HG02852 (cell line): ENCODE data around the gene HNRNPU.

Experiments
- ATAC-seq: cut with Tn5 transposase; IDR thresholded peaks from one replicate; pipeline ENCODE4 v1.9.1; 2021; ENCODE audit warnings: mild to moderate bottlenecking, moderate library complexity; ENCODE audit not compliant: unreplicated experiment

The HNRNPU gene

DNA sequence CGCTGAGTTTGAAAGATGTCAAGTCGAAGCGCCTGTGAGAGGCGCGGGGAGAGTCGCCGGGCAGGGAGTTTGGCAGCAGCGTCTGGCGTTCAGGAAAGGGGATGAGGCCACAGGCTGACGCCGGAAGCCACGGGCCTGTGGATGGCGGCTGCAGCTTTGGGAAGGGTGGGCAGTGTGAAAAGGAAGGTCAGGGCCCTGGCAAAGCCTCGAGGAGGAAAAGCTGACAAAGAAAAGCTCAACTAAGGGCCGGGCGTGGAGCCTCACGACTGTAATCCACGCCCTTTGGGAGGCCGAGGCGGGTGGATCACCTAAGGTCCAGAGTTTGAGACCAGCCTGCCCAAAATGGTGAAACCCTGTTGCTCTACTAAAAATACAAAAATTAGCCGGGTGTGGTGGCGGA lies 54.1 kb downstream of the HNRNPU start:
- ATAC-seq: no peak

DNA sequence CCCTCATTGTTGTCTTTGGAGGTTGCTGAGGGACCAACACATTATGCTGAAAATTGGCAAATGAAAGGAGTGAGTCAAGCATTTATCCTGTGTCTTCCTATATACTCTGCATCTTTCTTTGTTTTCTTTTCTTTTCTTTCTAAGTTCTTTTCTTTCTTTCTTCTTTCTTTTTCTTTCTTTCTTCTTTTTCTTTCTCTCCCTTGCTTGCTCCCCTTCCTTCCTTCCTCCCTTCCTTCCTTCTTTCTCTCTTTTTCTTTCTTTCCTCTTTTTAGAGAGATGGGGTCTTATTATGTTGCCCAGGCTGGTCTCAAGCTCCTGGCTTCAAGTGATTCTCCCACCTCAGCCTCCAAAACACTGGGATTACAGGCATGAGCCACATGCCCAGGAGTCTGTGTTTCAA lies 57.2 kb downstream of the HNRNPU start:
- ATAC-seq: no peak

DNA sequence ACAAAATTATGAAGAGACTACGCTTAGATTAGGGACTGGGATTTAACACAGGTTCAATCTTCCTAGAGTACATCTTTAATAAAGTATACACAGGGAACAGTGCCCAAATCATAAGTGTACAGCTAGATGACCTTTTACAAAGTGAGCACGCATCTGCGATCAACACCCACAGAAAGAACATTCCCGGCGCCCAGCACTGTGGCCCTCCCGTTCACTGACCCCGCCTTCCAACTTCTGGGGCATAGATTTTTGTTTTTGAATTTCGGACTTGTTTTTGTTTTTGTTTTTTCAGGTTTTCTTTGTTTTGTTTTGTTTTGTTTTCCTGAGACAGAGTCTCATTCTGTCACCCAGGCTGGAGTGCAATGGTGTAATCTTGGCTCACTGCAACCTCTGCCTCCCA lies 59.5 kb downstream of the HNRNPU start:
- no peak for ATAC-seq

DNA sequence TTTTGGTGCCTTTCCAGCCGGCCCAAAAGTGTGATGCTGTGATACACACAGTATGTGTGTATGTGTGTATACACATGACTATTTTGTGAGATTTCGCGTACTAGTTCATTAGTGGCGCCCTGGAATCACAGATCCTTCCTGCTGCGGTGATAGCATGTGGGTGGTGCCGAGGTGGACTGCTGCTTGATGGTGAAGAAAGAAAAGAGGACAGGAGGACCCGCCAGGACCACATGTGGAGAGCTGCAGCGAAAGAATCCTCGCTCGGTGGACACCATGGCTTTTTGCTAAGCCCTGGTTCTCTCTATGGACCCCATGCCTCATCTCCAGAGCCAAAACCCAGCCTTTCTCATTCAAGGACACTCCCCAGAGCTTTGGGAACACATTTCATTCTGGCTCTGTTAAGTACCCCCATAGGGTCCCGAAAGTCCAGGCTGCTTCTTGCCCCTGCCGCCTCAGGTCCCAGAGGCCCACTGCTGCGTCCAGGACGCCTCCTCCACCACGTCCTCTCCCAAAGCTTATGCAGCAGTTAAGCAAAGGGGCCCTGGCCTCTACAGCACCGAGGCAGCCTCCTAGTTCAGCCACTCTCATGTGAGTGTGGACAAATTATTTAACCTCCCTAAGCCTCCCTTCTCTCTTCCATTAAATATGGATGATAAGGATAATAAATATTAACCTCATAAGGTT lies 61.6 kb downstream of the HNRNPU start:
- no peak for ATAC-seq

DNA sequence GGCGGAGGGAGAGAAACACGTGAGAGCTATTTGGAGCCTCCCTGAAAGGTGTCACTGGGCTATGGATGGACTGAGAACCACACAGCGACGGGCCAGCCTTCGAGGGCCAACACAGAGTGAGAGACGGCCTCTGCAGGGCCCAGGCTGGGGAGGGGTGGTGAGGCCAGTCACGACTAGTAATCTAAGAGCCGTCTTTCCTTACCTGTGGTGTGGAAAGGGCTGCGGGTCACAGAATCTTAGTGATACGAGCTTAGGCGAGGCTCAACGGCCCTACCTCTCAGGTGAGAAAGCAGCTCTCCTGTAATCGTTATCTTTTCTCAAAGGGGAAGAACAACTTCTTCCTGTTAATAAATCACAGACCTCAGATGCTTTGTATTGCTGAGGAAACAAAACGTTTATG lies 62.3 kb downstream of the HNRNPU start:
- ATAC-seq: no peak

DNA sequence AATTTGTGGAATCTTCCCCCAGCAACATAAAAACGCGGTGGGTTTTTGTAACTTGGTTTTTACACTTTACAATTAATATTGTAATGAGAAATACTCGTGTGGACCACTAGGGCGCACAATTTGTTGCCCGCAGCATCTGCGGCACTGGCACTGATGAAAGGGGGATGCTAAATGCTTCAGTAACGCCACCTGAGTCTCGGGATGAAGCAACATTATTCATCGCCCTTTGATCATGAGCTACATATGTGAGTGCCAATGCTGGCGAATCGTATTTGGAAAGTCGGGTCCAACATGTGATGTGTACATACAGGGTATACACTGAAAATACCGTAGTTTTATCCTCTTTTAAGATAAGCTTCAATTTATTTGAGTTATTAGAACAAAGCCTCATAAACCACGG lies 63.1 kb downstream of the HNRNPU start:
- peak; percentile 83 for ATAC-seq

DNA sequence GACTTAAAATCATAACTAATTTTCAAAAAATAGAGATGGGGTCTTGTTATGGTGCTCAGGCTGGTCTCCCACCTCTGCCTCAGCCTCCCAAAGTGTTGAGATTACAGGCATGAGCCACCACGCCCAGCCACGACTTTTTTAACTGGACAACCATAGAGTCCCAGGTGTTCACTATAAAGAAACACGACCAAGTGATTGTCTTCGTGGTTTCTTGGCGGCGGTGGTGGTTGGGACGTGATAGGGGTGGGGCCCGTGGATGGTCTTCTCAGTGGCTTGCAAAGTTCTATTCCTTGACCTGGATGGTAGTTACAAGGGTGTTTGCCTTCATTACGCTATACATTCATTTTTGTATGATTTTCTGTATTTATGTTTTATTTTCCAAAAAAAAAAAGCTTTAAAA lies 63.5 kb downstream of the HNRNPU start:
- ATAC-seq: no peak
